Measurements from ENCODE around the gene NEK7.
"Not testable (repeated sequence)": the region's sequence is repeated elsewhere in the genome, so short reads cannot be mapped to it uniquely, and the experiment has no call there.

Gene NEK7

GRCh38 chr1:198315331-198315730, 158.5 kb downstream of the NEK7 start:
- Histone ChIP-seq H3K9ac (ENCODE audit: low read length) (peak overlapping the region; percentile 28), H3K27me3 (ENCODE audit: control insufficient read depth, insufficient read depth, low read length) (peaks cover 14% of the 10 kb centered on the region), H3K4me1 (ENCODE audit: control insufficient read depth, low read depth, low read length) (peaks cover 13% of the 10 kb centered on the region), H3K4me3 (ENCODE audit: low read length) (peak overlapping the region; percentile 49)
- H3K9me3 ChIP-seq (ENCODE audit: control insufficient read depth, low read depth, low read length); H3K27ac ChIP-seq (ENCODE audit: low read length); H3K36me3 ChIP-seq (ENCODE audit: control insufficient read depth, low read depth, low read length): not testable (repeated sequence)

GRCh38 chr1:198316546-198317100, 159.8 kb downstream of the NEK7 start:
- no peaks in the 10 kb centered on the region for H3K36me3 ChIP-seq (ENCODE audit: control insufficient read depth, low read depth, low read length)

GRCh38 chr1:198318085-198318484, 161.3 kb downstream of the NEK7 start:
- Histone ChIP-seq H3K4me3 (ENCODE audit: low read length) (no peak overlapping the region), H3K36me3 (ENCODE audit: control insufficient read depth, low read depth, low read length) (no peaks in the 10 kb centered on the region), H3K4me1 (ENCODE audit: control insufficient read depth, low read depth, low read length) (peaks cover 13% of the 10 kb centered on the region), H3K27ac (ENCODE audit: low read length) (no peak overlapping the region), H3K27me3 (ENCODE audit: control insufficient read depth, insufficient read depth, low read length) (peaks cover 14% of the 10 kb centered on the region), H3K9me3 (ENCODE audit: control insufficient read depth, low read depth, low read length) (no peaks in the 10 kb centered on the region), H3K9ac (ENCODE audit: low read length) (no peak overlapping the region)

More at GRCh38 chr1:198316546-198317100, 159.8 kb downstream of the NEK7 start:
- Histone ChIP-seq H3K27ac (ENCODE audit: low read length) (no peak overlapping the region), H3K27me3 (ENCODE audit: control insufficient read depth, insufficient read depth, low read length) (peaks cover 14% of the 10 kb centered on the region), H3K4me1 (ENCODE audit: control insufficient read depth, low read depth, low read length) (peaks cover 13% of the 10 kb centered on the region), H3K4me3 (ENCODE audit: low read length) (no peak overlapping the region), H3K9me3 (ENCODE audit: control insufficient read depth, low read depth, low read length) (no peaks in the 10 kb centered on the region), H3K9ac (ENCODE audit: low read length) (no peak overlapping the region)

GRCh38 chr1:198320759-198321158, 164.0 kb downstream of the NEK7 start:
- no peaks in the 10 kb centered on the region for H3K36me3 ChIP-seq (ENCODE audit: control insufficient read depth, low read depth, low read length)
- no peak overlapping the region for H3K4me3 ChIP-seq (ENCODE audit: low read length)
- H3K27ac ChIP-seq (ENCODE audit: low read length): no peak overlapping the region
- H3K9me3 ChIP-seq (ENCODE audit: control insufficient read depth, low read depth, low read length): no peaks in the 10 kb centered on the region
- H3K4me1 ChIP-seq (ENCODE audit: control insufficient read depth, low read depth, low read length): peaks cover 13% of the 10 kb centered on the region
- no peak overlapping the region for H3K9ac ChIP-seq (ENCODE audit: low read length)
- peaks cover 9% of the 10 kb centered on the region for H3K27me3 ChIP-seq (ENCODE audit: control insufficient read depth, insufficient read depth, low read length)

- no peak overlapping the region for H3K9ac ChIP-seq (ENCODE audit: low read length)
- no peaks in the 10 kb centered on the region for H3K9me3 ChIP-seq (ENCODE audit: control insufficient read depth, low read depth, low read length)
- no peaks in the 10 kb centered on the region for H3K4me1 ChIP-seq (ENCODE audit: control insufficient read depth, low read depth, low read length)
- H3K27me3 ChIP-seq (ENCODE audit: control insufficient read depth, insufficient read depth, low read length): no peaks in the 10 kb centered on the region
- H3K4me3 ChIP-seq (ENCODE audit: low read length): no peak overlapping the region
- H3K27ac ChIP-seq (ENCODE audit: low read length): no peak overlapping the region
- no peaks in the 10 kb centered on the region for H3K36me3 ChIP-seq (ENCODE audit: control insufficient read depth, low read depth, low read length)
These were observed 169.4 kb downstream of the NEK7 start for GRCh38 chr1:198326232-198326631.

GRCh38 chr1:198326915-198327314, 170.1 kb downstream of the NEK7 start:
- no peak overlapping the region for H3K4me3 ChIP-seq (ENCODE audit: low read length)
- H3K36me3 ChIP-seq (ENCODE audit: control insufficient read depth, low read depth, low read length): no peaks in the 10 kb centered on the region
- H3K27me3 ChIP-seq (ENCODE audit: control insufficient read depth, insufficient read depth, low read length): no peaks in the 10 kb centered on the region
- H3K9me3 ChIP-seq (ENCODE audit: control insufficient read depth, low read depth, low read length): no peaks in the 10 kb centered on the region
- H3K27ac ChIP-seq (ENCODE audit: low read length): no peak overlapping the region
- no peaks in the 10 kb centered on the region for H3K4me1 ChIP-seq (ENCODE audit: control insufficient read depth, low read depth, low read length)
- no peak overlapping the region for H3K9ac ChIP-seq (ENCODE audit: low read length)

GRCh38 chr1:198328458-198329032, 171.7 kb downstream of the NEK7 start:
- no peak overlapping the region for H3K4me3 ChIP-seq (ENCODE audit: low read length)
- no peak overlapping the region for H3K27ac ChIP-seq (ENCODE audit: low read length)
- H3K27me3 ChIP-seq (ENCODE audit: control insufficient read depth, insufficient read depth, low read length): no peaks in the 10 kb centered on the region
- H3K9me3 ChIP-seq (ENCODE audit: control insufficient read depth, low read depth, low read length): no peaks in the 10 kb centered on the region
- no peaks in the 10 kb centered on the region for H3K36me3 ChIP-seq (ENCODE audit: control insufficient read depth, low read depth, low read length)
- no peak overlapping the region for H3K9ac ChIP-seq (ENCODE audit: low read length)
- no peaks in the 10 kb centered on the region for H3K4me1 ChIP-seq (ENCODE audit: control insufficient read depth, low read depth, low read length)

- no peaks in the 10 kb centered on the region for H3K36me3 ChIP-seq (ENCODE audit: control insufficient read depth, low read depth, low read length)
- H3K4me3 ChIP-seq (ENCODE audit: low read length): no peak overlapping the region
These were observed 174.3 kb downstream of the NEK7 start for GRCh38 chr1:198330982-198331615.

GRCh38 chr1:198333744-198334143, 176.9 kb downstream of the NEK7 start:
- H3K4me3 ChIP-seq (ENCODE audit: low read length): no peak overlapping the region
- no peaks in the 10 kb centered on the region for H3K27me3 ChIP-seq (ENCODE audit: control insufficient read depth, insufficient read depth, low read length)
- no peaks in the 10 kb centered on the region for H3K9me3 ChIP-seq (ENCODE audit: control insufficient read depth, low read depth, low read length)
- no peaks in the 10 kb centered on the region for H3K36me3 ChIP-seq (ENCODE audit: control insufficient read depth, low read depth, low read length)
- H3K27ac ChIP-seq (ENCODE audit: low read length): no peak overlapping the region
- H3K4me1 ChIP-seq (ENCODE audit: control insufficient read depth, low read depth, low read length): no peaks in the 10 kb centered on the region
- no peak overlapping the region for H3K9ac ChIP-seq (ENCODE audit: low read length)

More at GRCh38 chr1:198330982-198331615, 174.3 kb downstream of the NEK7 start:
- Histone ChIP-seq H3K4me1 (ENCODE audit: control insufficient read depth, low read depth, low read length) (no peaks in the 10 kb centered on the region), H3K27ac (ENCODE audit: low read length) (no peak overlapping the region), H3K9ac (ENCODE audit: low read length) (no peak overlapping the region), H3K27me3 (ENCODE audit: control insufficient read depth, insufficient read depth, low read length) (no peaks in the 10 kb centered on the region), H3K9me3 (ENCODE audit: control insufficient read depth, low read depth, low read length) (no peaks in the 10 kb centered on the region)

GRCh38 chr1:198335663-198336062, 178.9 kb downstream of the NEK7 start:
- Histone ChIP-seq H3K27me3 (ENCODE audit: control insufficient read depth, insufficient read depth, low read length) (no peaks in the 10 kb centered on the region), H3K4me1 (ENCODE audit: control insufficient read depth, low read depth, low read length) (peaks cover 5% of the 10 kb centered on the region), H3K9me3 (ENCODE audit: control insufficient read depth, low read depth, low read length) (no peaks in the 10 kb centered on the region), H3K36me3 (ENCODE audit: control insufficient read depth, low read depth, low read length) (no peaks in the 10 kb centered on the region), H3K9ac (ENCODE audit: low read length) (no peak overlapping the region), H3K4me3 (ENCODE audit: low read length) (no peak overlapping the region), H3K27ac (ENCODE audit: low read length) (no peak overlapping the region)

GRCh38 chr1:198337886-198338285, 181.1 kb downstream of the NEK7 start:
- H3K36me3 ChIP-seq (ENCODE audit: control insufficient read depth, low read depth, low read length): no peaks in the 10 kb centered on the region
- H3K27me3 ChIP-seq (ENCODE audit: control insufficient read depth, insufficient read depth, low read length): no peaks in the 10 kb centered on the region
- no peak overlapping the region for H3K9ac ChIP-seq (ENCODE audit: low read length)
- H3K4me3 ChIP-seq (ENCODE audit: low read length): no peak overlapping the region
- H3K27ac ChIP-seq (ENCODE audit: low read length): no peak overlapping the region
- H3K4me1 ChIP-seq (ENCODE audit: control insufficient read depth, low read depth, low read length): peaks cover 5% of the 10 kb centered on the region
- no peaks in the 10 kb centered on the region for H3K9me3 ChIP-seq (ENCODE audit: control insufficient read depth, low read depth, low read length)

GRCh38 chr1:198340139-198340538, 183.3 kb downstream of the NEK7 start:
- Histone ChIP-seq H3K36me3 (ENCODE audit: control insufficient read depth, low read depth, low read length) (no peaks in the 10 kb centered on the region), H3K9me3 (ENCODE audit: control insufficient read depth, low read depth, low read length) (no peaks in the 10 kb centered on the region), H3K4me3 (ENCODE audit: low read length) (no peak overlapping the region), H3K4me1 (ENCODE audit: control insufficient read depth, low read depth, low read length) (peaks cover 5% of the 10 kb centered on the region), H3K9ac (ENCODE audit: low read length) (no peak overlapping the region), H3K27ac (ENCODE audit: low read length) (no peak overlapping the region), H3K27me3 (ENCODE audit: control insufficient read depth, insufficient read depth, low read length) (no peaks in the 10 kb centered on the region)

Data from iPS-18a (cell line).